ENCODE results near the gene OAS1.

GRCh38 chr12:112900298-112901145 lies 6.2 kb upstream of the OAS1 start:
- TF ChIP-seq EZH2 (IDR thresholded peaks at IDR 0.05; ENCODE audit: insufficient read depth, low read length) (no peak), CTCF (IDR thresholded peaks at IDR 0.05; ENCODE audit: insufficient read depth, low read depth, low read length) (peak; percentile 74)
